Left renal cortex interstitium (tissue), 4 donors: ENCODE results near the gene SNX17. TPM values are rescaled to one million over a fixed set of nuclear protein-coding genes. Genes with fewer than 3 reads are reported as not detected.
A peak's percentile ranks its signal among the peaks of the same experiment; 100 is the strongest.

Experiments used
- DNase-seq, 4 donors: peaks; one replicate each; pipeline ENCODE4 v3.0.0-alpha.2; 2013; ENCODE audit warnings: low read depth in 4 of 4, low spot score in 2 of 4, missing footprints in 1 of 4
- polyA plus RNA-seq, 4 donors: library from polyadenylated mRNA; unstranded; fragments of 120-200 nt; gene quantifications; one replicate each; pipeline ENCODE4 v1.2.1, GENCODE V29; 2013; ENCODE audit not compliant: insufficient read length in 4 of 4

SNX17 gene
- polyA plus RNA-seq, 4 donors: 99.0 to 127 (median 108) TPM

- no peak for DNase-seq
Measured at GRCh38 chr2:27363933-27364332, 6.5 kb upstream of the SNX17 start.

- no peak for DNase-seq
Measured at GRCh38 chr2:27369471-27370025, 868 bp upstream of the SNX17 start.

GRCh38 chr2:27370816-27371620 lies 602 bp downstream of the SNX17 start:
- no peak for DNase-seq

GRCh38 chr2:27372937-27373336 lies 2.5 kb downstream of the SNX17 start:
- DNase-seq: no peak

- no peak for DNase-seq
Measured at GRCh38 chr2:27373567-27373966, 3.2 kb downstream of the SNX17 start.

- DNase-seq: no peak
Measured at GRCh38 chr2:27375513-27376099, 5.2 kb downstream of the SNX17 start.

GRCh38 chr2:27376151-27376865 lies 5.9 kb downstream of the SNX17 start:
- no peak for DNase-seq

- DNase-seq: no peak
Measured at GRCh38 chr2:27376866-27377617, 6.6 kb downstream of the SNX17 start.

GRCh38 chr2:27377618-27378095 lies 7.2 kb downstream of the SNX17 start:
- no peak for DNase-seq

- DNase-seq: no peak
Measured at GRCh38 chr2:27378096-27378808, 7.8 kb downstream of the SNX17 start.

GRCh38 chr2:27378809-27379290 lies 8.4 kb downstream of the SNX17 start:
- no peak for DNase-seq

- no peak for DNase-seq
Measured at GRCh38 chr2:27379383-27379835, 9.0 kb downstream of the SNX17 start.

GRCh38 chr2:27379836-27380625 lies 9.6 kb downstream of the SNX17 start:
- peak in 1 of 4 donors; percentile 19 for DNase-seq

- peak; percentile 66 to 92 (median 83) for DNase-seq
Measured at GRCh38 chr2:27380626-27381545, 10.5 kb downstream of the SNX17 start, which contains the start of gene ZNF513. Gene ZNF513, minus strand, starts transcription at chr2:27380734. Its CDS starts 208 bp downstream, at chr2:27380526.

- DNase-seq: no peak
Measured at GRCh38 chr2:27381577-27382181, 11.3 kb downstream of the SNX17 start.

- no peak for DNase-seq
Measured at GRCh38 chr2:27390822-27391679, 20.6 kb downstream of the SNX17 start.
